GOT3 (cell line): Measurements from ENCODE around the gene HNRNPUL1.
A peak's percentile ranks its signal among the peaks of the same experiment; 100 is the strongest.

Source experiments
- DNase-seq: peaks from one replicate; lab custom pipeline; 2025; ENCODE audit warnings: mixed read lengths; lab: John Stamatoyannopoulos, UW

HNRNPUL1 gene

DNA sequence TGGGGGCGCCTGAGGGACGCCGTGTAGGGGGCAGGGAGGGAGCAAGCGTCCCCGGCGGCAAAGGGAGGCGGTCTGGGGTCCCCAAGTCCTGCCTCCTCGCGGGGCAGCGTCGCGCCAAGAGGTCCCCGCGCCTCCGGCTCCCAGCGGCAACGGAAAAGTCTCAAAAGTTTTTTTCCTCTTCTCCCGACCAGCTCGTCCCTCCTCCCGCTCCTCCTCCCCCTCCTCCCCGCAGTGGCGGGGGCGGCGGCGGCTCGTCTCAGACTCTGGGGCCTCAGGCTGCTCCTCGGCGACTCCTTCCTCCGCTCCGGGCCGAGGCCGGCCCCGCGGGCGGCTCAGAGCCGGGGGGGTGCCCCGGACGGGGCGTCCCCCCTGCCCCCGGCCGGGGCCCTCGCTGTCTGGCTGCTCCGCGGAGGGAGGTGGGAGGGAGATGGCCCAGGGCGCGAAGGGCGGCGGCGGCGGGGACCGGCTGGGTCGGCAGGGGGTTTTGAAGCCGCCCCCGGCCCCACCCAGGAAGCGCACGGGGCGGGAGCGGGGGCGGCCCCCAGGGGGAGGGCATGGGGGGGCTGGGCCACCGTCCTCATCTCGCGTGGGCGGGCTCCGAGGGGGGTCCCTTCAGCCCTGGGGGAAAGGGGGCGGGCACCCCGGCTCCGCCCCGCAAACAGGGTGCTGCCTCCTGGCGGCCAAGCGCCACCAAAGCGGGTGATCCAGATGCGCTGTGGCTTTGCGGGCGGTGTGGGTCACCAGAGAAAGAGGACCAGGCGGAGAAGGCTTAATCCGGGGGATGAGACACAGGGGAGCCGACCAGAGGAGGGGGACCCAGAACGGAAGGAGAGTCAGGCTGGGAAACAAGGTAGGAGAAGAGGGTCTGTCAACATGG, 89.5 kb downstream of the HNRNPUL1 start, which contains the start of gene TGFB1:
Gene TGFB1, minus strand, starts transcription at position 457 of the 877 bp plus-strand sequence. CDS start 878 bp downstream, outside the sequence.
- peak; percentile 66 for DNase-seq

DNA sequence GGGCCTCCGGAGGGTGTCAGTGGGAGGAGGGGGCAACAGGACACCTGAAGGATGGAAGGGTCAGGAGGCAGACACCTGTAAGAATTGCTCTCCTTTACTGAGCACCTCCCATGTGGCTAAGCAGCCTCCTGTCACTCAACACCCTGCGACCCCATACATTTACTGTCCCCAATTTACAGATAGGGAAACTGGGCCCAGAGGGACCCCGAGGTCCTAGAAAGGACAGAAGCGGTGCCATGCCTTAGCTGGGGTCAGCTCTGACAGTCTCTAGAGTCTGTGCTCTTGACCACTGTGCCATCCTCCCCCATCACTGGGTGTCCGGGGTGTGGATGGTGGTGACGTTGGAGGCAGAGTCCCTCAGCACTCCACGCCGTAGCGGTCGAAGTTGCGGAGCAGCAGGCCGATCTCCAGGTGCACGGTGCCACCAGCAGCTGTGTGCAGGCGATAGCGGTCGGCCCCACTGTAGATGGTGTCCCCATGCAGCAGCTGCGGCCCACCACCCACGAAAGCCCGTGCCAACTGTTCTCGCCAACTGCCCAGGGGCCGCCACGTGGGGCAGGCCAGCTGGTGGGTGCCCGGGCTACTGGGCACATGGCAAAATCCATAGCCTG, 90.3 kb downstream of the HNRNPUL1 start:
- no peak for DNase-seq

DNA sequence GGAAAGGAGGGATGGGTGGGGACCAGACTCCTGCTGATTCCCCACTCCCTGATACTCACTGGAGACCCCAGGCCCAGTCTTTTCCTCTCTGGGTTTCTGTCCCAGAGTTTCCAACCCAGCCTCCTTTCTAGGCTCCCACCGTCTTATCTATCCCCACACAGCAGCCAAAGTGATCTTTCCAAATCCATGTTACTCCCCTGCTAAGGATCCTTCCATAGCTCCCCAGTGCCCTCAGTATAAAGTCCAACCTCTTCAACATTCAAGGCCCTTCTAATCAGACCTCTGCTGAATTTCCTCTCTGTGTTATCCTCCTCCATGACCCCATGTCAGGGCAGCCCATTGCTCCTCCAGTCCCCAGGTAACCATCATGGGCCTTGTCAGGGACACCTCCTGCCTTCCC, 90.9 kb downstream of the HNRNPUL1 start:
- DNase-seq: no peak

DNA sequence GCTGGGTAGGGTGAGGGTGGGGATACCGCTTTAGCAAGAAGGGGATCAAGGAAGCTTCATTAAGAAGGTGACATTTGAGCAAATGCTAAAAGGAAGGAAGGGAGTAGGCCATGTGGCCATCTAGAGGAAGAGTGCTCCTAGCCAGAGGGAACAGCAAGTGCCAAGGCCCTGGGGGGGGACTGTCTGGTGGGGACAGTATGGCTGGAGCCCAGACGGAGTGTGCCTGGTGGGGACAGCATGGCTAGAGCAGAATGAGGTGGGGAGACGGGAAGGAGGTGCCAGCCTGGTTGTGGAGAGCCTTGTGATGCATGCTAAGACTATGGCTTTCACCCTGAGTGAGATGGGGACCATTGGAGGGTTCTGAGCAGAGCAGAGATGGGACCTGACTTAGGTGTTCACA, 91.6 kb downstream of the HNRNPUL1 start:
- DNase-seq: no peak

DNA sequence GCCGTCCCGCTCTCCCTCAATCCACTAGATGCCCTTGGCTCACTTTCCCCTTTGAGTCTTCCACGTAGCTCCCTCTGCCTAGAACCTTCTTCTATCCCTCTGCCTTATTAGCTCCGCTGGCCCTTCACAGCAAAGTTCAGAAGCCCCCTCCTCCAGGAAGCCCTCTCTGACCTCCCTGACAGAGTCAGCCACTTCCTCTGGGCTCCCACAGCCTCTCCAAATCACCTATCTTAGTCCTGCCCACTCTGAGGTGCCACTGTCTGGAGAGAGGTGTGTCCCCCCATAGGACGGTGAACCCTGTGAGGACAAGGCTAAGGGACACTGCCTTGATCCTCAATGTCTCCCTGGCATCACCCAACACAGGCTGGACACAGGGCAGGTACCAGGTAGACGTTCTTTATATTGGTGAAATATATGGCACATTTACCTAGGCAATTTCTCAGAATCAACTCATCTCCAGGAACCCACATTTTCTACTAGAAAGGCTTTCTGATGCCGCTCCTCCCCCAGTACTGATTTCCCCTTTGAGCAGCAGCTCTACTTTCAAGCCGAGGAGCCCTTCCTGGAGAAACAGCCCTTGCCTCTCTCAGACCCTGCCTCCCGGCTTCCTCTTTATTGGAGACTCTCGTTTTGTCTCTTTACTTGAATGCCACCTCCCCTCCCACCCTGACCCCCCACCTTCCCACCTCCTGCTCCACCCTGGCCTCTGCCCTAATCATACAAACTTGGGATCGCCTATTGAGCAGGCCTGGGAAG, 93.0 kb downstream of the HNRNPUL1 start:
- no peak for DNase-seq
